Body of pancreas (tissue), 4 donors: ENCODE results near the gene CENPK. TPM values are rescaled to one million over a fixed set of nuclear protein-coding genes. Genes with fewer than 3 reads are reported as not detected.

Experiments
- ATAC-seq: fragments of 150-250 bp; one replicate; pipeline ENCODE4 v1.9.1; 2016
- DNase-seq, 4 donors: peaks; one replicate each; pipeline ENCODE4 v3.0.0-alpha.2; 2019
- H3K27ac ChIP-seq, 4 donors: fragments of 200-600 bp; sonication (generic); 1 replicate in 3 of 4; 2 replicates in 1 of 4; pipeline versions ENCODE4 v1.5.1 to v1.6.1; 2016 to 2019; ENCODE audit warnings: mild to moderate bottlenecking in 1 of 4, mixed read lengths in 1 of 4, moderate library complexity in 1 of 4
- H3K27me3 ChIP-seq, 2 donors: fragments of 200-600 bp; sonication (generic); one replicate each; pipeline ENCODE4 v1.6.0; 2016; ENCODE audit warnings: mild to moderate bottlenecking in 1 of 2
- H3K36me3 ChIP-seq, 2 donors: fragments of 200-600 bp; sonication (generic); replicated peaks in 1 of 2; 2 replicates each; pipeline ENCODE4 v1.5.1; 2016; ENCODE audit warnings: low read depth in 2 of 2; ENCODE audit not compliant: insufficient read depth in 1 of 2
- H3K4me1 ChIP-seq: fragments of 200-600 bp; sonication (generic); one replicate; pipeline ENCODE4 v1.6.0; 2016
- H3K4me3 ChIP-seq, 2 donors: fragments of 200-600 bp; sonication (generic); 1 replicate in 1 of 2; 2 replicates in 1 of 2; pipeline ENCODE4 v1.5.1; 2016 to 2019
- H3K9me3 ChIP-seq, 3 donors: fragments of 200-600 bp; sonication (generic); 1 replicate in 2 of 3; 2 replicates in 1 of 3; pipeline ENCODE4 v1.5.1; 2016
- POLR2A ChIP-seq, 3 donors: fragments of 450-650 bp; IDR thresholded peaks; one replicate each; pipeline ENCODE4 v1.6.1; 2016; ENCODE audit warnings: antibody characterized with exemption in 3 of 3, mild to moderate bottlenecking in 2 of 3
- WGBS, 2 donors: methylation state at CpG; one replicate each; pipeline ENCODE4 v1.1.5; 2017; 5-methylcytosine and 5-hydroxymethylcytosine counted together
- intact Hi-C: fragments of 100-400 bp; cut with DNase I; formaldehyde crosslinking; loops from one replicate; pipeline ENCODE4 v1.15.1; 2023
- small RNA-seq: library from RNA; depleted of rRNA; stranded (forward); fragments of <200 nt; gene quantifications from one replicate; pipeline ENCODE3, GENCODE V24; 2016
- total RNA-seq, 2 donors: library from RNA; depleted of rRNA; stranded (reverse); fragments of >200 nt; gene quantifications; one replicate each; pipeline ENCODE4 v1.1.0, GENCODE V29; 2016
- TF ChIP-seq, protein P1 (sequence below), 7 experiments: fragments of 450-650 bp in 4 of 7; fragments of 200-600 bp in 3 of 7; sonication (generic) in 3 of 7; IDR thresholded peaks; one replicate each; pipeline ENCODE4 v1.5.1; 2016 to 2019; ENCODE audit warnings: antibody characterized with exemption in 7 of 7

Gene CENPK
- total RNA-seq, 2 donors from 2014 or later = 1.3 TPM; not detected in 1

- WGBS, 2 donors = 57 to 62% methylated on average over 3 of the region's 3 CpGs
Measured at GRCh38 chr5:65474130-65474711, 88.7 kb downstream of the CENPK start.

DNA sequence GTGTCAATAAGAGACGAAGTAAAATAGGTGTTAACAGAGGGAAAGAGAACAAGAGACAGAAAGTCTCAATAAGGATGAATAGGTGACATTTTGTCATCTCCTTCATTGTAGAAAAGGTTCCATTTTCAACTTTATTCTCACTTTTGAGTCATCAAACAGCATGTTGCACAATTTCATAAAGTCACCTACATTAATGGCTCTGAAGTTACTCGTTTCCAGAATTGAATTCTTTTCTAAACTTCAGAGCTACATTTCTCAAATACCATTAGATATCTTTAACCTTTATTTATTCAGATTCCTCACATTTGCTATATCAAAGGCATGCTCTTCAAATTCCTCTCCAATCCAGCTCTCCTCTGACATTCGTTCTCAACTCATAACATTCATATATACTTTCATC, 94.3 kb downstream of the CENPK start:
- H3K4me1 ChIP-seq = no peaks in the 10 kb centered on the region
- intact Hi-C loops = no loop called here
- H3K27me3 ChIP-seq = no peaks in the 10 kb centered on the region
- DNase-seq (no peak), ATAC-seq (no peak)
- TF ChIP-seq POLR2A (IDR thresholded peaks at IDR 0.05) = no peak
- TF ChIP-seq, protein P1, sequence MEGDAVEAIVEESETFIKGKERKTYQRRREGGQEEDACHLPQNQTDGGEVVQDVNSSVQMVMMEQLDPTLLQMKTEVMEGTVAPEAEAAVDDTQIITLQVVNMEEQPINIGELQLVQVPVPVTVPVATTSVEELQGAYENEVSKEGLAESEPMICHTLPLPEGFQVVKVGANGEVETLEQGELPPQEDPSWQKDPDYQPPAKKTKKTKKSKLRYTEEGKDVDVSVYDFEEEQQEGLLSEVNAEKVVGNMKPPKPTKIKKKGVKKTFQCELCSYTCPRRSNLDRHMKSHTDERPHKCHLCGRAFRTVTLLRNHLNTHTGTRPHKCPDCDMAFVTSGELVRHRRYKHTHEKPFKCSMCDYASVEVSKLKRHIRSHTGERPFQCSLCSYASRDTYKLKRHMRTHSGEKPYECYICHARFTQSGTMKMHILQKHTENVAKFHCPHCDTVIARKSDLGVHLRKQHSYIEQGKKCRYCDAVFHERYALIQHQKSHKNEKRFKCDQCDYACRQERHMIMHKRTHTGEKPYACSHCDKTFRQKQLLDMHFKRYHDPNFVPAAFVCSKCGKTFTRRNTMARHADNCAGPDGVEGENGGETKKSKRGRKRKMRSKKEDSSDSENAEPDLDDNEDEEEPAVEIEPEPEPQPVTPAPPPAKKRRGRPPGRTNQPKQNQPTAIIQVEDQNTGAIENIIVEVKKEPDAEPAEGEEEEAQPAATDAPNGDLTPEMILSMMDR (IDR thresholded peaks at IDR 0.05) = no peak
- 42 to 49% methylated on average over 3 of the region's 3 CpGs for WGBS, 2 donors
- no peak overlapping the region for H3K27ac ChIP-seq
- H3K36me3 ChIP-seq = no peaks in the 10 kb centered on the region
- H3K9me3 ChIP-seq = no peaks in the 10 kb centered on the region
- H3K4me3 ChIP-seq = no peak overlapping the region

More at GRCh38 chr5:65474130-65474711, 88.7 kb downstream of the CENPK start:
- intact Hi-C loops = no loop called here
- no peak for ATAC-seq
- H3K27ac ChIP-seq = no peak overlapping the region
- H3K9me3 ChIP-seq = no peaks in the 10 kb centered on the region
- H3K4me1 ChIP-seq = no peaks in the 10 kb centered on the region
- no peaks in the 10 kb centered on the region for H3K27me3 ChIP-seq
- no peaks in the 10 kb centered on the region for H3K36me3 ChIP-seq
- DNase-seq = no peak
- TF ChIP-seq, protein P1 (IDR thresholded peaks at IDR 0.05) = no peak
- TF ChIP-seq POLR2A (IDR thresholded peaks at IDR 0.05) = no peak
- H3K4me3 ChIP-seq = no peak overlapping the region

Small RNA genes within 50 kb of the gene (small RNA-seq; reads per million reads assigned to genes)
- not detected for gene RNU6-540P

Other genes with a start within 250 kb of the CENPK start
- under 1 TPM in 1 of 2 donors, not detected in 1; 0.78 TPM for gene ADAMTS6, start 81.2 kb downstream of the CENPK start, total RNA-seq
- gene PPWD1, start 128 bp upstream of the CENPK start, total RNA-seq = 10 to 100 TPM; 19.1 to 38.7 TPM
- 10 to 100 TPM in 1 of 2 donors, 1 to 10 TPM in 1; 6.2 to 17.5 TPM for gene TRIM23, start 61.2 kb upstream of the CENPK start, total RNA-seq
- 1 to 10 TPM; 1.0 to 3.6 TPM for gene SHLD3, start 61.9 kb upstream of the CENPK start, total RNA-seq
- 10 to 100 TPM in 1 of 2 donors, 1 to 10 TPM in 1; 5.6 to 10.9 TPM for gene TRAPPC13, start 61.9 kb upstream of the CENPK start, total RNA-seq
- gene SGTB, start 158.9 kb upstream of the CENPK start, total RNA-seq = 1 to 10 TPM; 3.1 to 3.6 TPM
- 1 to 10 TPM; 2.3 to 8.0 TPM for gene NLN, start 159.0 kb upstream of the CENPK start, total RNA-seq